Measurements from ENCODE around the gene CPEB1.

DNA sequence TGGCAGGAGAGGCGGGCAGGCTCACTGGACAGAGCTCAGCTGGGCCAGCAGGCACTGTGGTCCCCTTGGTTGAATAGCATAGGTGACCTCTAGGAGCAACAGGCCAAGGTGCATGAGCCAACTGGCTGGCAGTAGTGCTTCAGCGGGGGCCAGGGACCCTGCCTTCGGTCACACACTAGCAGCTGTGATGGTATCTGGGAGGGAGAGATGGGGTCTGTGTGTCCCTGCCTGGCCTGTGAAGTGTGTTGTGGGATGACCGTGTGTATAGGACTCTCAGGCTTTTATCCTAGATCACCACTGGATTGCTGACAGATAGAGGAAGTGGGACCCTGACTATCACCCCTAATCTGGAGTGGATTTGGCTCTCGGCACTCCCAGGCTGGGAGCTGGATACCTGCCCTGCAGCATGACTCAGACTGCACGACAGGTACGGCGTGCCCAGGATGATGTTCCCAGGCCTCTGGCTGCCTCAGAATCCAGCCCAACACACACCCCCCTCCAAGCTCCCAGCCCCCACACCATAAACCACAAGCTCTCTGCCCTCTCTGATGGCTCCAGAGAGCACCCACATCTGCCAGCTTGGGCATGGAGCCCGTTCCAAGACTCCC, 114.7 kb downstream of the CPEB1 start:
- TF ChIP-seq POLR2AphosphoS5 (IDR thresholded peaks at IDR 0.05; ENCODE audit: low read depth): no peak; the same call in 1 of the 2 replicates
- TF ChIP-seq, protein P1, sequence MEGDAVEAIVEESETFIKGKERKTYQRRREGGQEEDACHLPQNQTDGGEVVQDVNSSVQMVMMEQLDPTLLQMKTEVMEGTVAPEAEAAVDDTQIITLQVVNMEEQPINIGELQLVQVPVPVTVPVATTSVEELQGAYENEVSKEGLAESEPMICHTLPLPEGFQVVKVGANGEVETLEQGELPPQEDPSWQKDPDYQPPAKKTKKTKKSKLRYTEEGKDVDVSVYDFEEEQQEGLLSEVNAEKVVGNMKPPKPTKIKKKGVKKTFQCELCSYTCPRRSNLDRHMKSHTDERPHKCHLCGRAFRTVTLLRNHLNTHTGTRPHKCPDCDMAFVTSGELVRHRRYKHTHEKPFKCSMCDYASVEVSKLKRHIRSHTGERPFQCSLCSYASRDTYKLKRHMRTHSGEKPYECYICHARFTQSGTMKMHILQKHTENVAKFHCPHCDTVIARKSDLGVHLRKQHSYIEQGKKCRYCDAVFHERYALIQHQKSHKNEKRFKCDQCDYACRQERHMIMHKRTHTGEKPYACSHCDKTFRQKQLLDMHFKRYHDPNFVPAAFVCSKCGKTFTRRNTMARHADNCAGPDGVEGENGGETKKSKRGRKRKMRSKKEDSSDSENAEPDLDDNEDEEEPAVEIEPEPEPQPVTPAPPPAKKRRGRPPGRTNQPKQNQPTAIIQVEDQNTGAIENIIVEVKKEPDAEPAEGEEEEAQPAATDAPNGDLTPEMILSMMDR (IDR thresholded peaks at IDR 0.05; ENCODE audit: insufficient read depth, low read length): no peak
- no peak for TF ChIP-seq GABPA (IDR thresholded peaks at IDR 0.05; ENCODE audit: low read depth)
- TF ChIP-seq SPI1 (IDR thresholded peaks at IDR 0.05; ENCODE audit: borderline replicate concordance, low read depth): no peak

Measured in HL-60 (cell line).